Astrocyte (in vitro differentiated cells and primary cell): Measurements from ENCODE around the gene ZCWPW2. TPM values are rescaled to one million over a fixed set of nuclear protein-coding genes. Genes with fewer than 3 reads are reported as not detected.

Source experiments
- DNase-seq: peaks from one replicate; pipeline ENCODE4 v3.0.0-alpha.2; 2010; ENCODE audit warnings: low read depth
- FAIRE-seq: peaks from 2 replicates; lab custom pipeline; 2011; peaks lifted over from hg19 to GRCh38; lab: Jason Lieb, UNC
- H2AFZ ChIP-seq: 2 replicates; pipeline ENCODE4 v1.6.0; 2012; ENCODE audit warnings: low read depth, low read length, inconsistent platforms
- H3K27ac ChIP-seq: 2 replicates; pipeline ENCODE4 v1.5.1; 2011; ENCODE audit warnings: low read depth, low read length, inconsistent platforms
- H3K27me3 ChIP-seq: 2 replicates; pipeline ENCODE4 v1.6.0; 2011; ENCODE audit warnings: low read length, inconsistent platforms; ENCODE audit not compliant: insufficient read depth
- H3K36me3 ChIP-seq: 2 replicates; pipeline ENCODE4 v1.5.1; 2011; ENCODE audit warnings: low read length, inconsistent platforms; ENCODE audit not compliant: insufficient read depth
- H3K4me1 ChIP-seq: 2 replicates; pipeline ENCODE4 v1.5.1; 2011; ENCODE audit warnings: low read length, inconsistent platforms; ENCODE audit not compliant: insufficient read depth
- H3K4me2 ChIP-seq: 2 replicates; pipeline ENCODE4 v1.6.0; 2012; ENCODE audit warnings: low read length, inconsistent platforms
- H3K4me3 ChIP-seq: 2 replicates; pipeline ENCODE4 v1.5.1; 2011; ENCODE audit warnings: low read depth, mild to moderate bottlenecking, low read length, inconsistent platforms; ENCODE audit not compliant: insufficient read depth
- H3K79me2 ChIP-seq: 2 replicates; pipeline ENCODE4 v1.6.0; 2012; ENCODE audit warnings: mild to moderate bottlenecking, low read length, inconsistent platforms; ENCODE audit not compliant: insufficient read depth
- H3K9ac ChIP-seq: 2 replicates; pipeline ENCODE4 v1.6.0; 2012; ENCODE audit warnings: mild to moderate bottlenecking, low read length, inconsistent platforms
- H3K9me3 ChIP-seq: 2 replicates; pipeline ENCODE4 v1.5.1; 2012; ENCODE audit warnings: low read depth, mild to moderate bottlenecking, low read length, inconsistent platforms; ENCODE audit not compliant: insufficient read depth
- H4K20me1 ChIP-seq: 2 replicates; pipeline ENCODE4 v1.6.0; 2012; ENCODE audit warnings: low read length, inconsistent platforms; ENCODE audit not compliant: insufficient read depth
- H3K27ac Mint-ChIP-seq: one replicate; pipeline ENCODE4 v1.8.0; 2021; ENCODE audit warnings: mild to moderate bottlenecking, mixed read lengths; ENCODE audit not compliant: unreplicated experiment
- H3K27me3 Mint-ChIP-seq: one replicate; pipeline ENCODE4 v1.8.0; 2021; ENCODE audit warnings: low read depth, mixed read lengths; ENCODE audit not compliant: unreplicated experiment
- H3K36me3 Mint-ChIP-seq: one replicate; pipeline ENCODE4 v1.8.0; 2021; ENCODE audit warnings: low read depth, mixed read lengths; ENCODE audit not compliant: unreplicated experiment
- H3K4me1 Mint-ChIP-seq: one replicate; pipeline ENCODE4 v1.8.0; 2021; ENCODE audit warnings: low read depth, mixed read lengths; ENCODE audit not compliant: unreplicated experiment
- H3K4me3 Mint-ChIP-seq: one replicate; pipeline ENCODE4 v1.8.0; 2021; ENCODE audit warnings: mild to moderate bottlenecking, moderate library complexity, mixed read lengths; ENCODE audit not compliant: unreplicated experiment
- H3K9me3 Mint-ChIP-seq: one replicate; pipeline ENCODE4 v1.8.0; 2021; ENCODE audit warnings: mild to moderate bottlenecking, mixed read lengths; ENCODE audit not compliant: unreplicated experiment
- EZH2 ChIP-seq: IDR thresholded peaks from 2 replicates; pipeline ENCODE4 v1.6.1; 2012; ENCODE audit warnings: mild to moderate bottlenecking, low read length, inconsistent platforms; ENCODE audit not compliant: insufficient read depth
- total RNA-seq: library from RNA; stranded (reverse); gene quantifications from 2 replicates; pipeline ENCODE4 v1.2.1, GENCODE V29; 2021
- TF ChIP-seq, protein P1 (sequence below): IDR thresholded peaks from 2 replicates; pipeline ENCODE4 v1.5.1; 2011; ENCODE audit warnings: low read depth, mild to moderate bottlenecking, inconsistent platforms, low read length, moderate library complexity; ENCODE audit not compliant: insufficient read depth

Gene ZCWPW2
- total RNA-seq, 1 donor from 2014 or later = 0.57 TPM

DNA sequence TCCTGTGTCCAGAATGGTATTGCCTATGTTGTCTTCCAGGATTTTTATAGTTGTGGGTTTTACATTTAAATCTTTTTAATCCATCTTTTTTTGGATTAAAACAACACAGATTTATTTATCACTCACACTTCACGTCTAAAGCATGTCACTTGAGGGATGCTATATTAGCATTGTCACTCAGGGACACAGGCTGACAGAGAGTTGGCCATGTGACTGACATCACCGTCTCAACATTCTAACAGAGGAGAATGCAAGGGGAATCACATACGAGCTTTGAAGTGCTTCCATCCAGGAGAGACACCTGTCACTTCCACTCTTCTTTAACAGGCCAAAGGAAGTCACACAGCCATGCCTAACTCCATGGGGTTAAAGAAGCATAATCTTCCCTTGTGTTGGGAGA is 204.7 kb downstream of the ZCWPW2 start:
- Histone ChIP-seq H3K4me1 (no peaks in the 10 kb centered on the region), H3K9me3 (no peaks in the 10 kb centered on the region), H3K36me3 (no peaks in the 10 kb centered on the region), H3K27me3 (no peaks in the 10 kb centered on the region), H3K4me2 (no peak overlapping the region), H2AFZ (no peak overlapping the region), H3K9ac (no peak overlapping the region), H3K27ac (no peak overlapping the region), H3K4me3 (no peak overlapping the region), H3K79me2 (no peaks in the 10 kb centered on the region), H4K20me1 (no peaks in the 10 kb centered on the region)
- H3K27ac Mint-ChIP-seq = no peak overlapping the region
- H3K4me1 Mint-ChIP-seq = no peaks in the 10 kb centered on the region
- TF ChIP-seq, protein P1, sequence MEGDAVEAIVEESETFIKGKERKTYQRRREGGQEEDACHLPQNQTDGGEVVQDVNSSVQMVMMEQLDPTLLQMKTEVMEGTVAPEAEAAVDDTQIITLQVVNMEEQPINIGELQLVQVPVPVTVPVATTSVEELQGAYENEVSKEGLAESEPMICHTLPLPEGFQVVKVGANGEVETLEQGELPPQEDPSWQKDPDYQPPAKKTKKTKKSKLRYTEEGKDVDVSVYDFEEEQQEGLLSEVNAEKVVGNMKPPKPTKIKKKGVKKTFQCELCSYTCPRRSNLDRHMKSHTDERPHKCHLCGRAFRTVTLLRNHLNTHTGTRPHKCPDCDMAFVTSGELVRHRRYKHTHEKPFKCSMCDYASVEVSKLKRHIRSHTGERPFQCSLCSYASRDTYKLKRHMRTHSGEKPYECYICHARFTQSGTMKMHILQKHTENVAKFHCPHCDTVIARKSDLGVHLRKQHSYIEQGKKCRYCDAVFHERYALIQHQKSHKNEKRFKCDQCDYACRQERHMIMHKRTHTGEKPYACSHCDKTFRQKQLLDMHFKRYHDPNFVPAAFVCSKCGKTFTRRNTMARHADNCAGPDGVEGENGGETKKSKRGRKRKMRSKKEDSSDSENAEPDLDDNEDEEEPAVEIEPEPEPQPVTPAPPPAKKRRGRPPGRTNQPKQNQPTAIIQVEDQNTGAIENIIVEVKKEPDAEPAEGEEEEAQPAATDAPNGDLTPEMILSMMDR = no peak
- no peak for TF ChIP-seq EZH2
- FAIRE-seq (no peak), DNase-seq (no peak)
- H3K36me3 Mint-ChIP-seq = no peaks in the 10 kb centered on the region
- no peak overlapping the region for H3K4me3 Mint-ChIP-seq
- no peaks in the 10 kb centered on the region for H3K9me3 Mint-ChIP-seq
- no peaks in the 10 kb centered on the region for H3K27me3 Mint-ChIP-seq

DNA sequence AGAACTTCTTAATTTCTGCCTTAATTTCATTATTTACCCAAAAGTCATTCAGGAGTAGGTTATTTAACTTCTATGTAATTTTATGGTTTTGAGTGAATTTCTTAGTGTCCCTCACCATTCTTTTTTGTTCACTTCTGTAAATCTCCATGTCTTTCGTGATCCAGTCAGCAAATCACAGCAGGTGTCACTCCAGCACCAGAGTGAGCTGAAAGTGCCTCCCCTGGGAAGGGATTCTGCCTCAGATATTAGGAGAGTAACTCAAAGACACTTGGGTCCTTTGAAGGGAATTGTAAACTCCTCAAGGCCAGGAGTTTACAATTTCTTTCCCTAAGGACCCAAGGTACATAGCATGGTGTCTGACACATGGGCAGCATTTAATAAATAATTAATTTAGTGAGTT is 207.7 kb downstream of the ZCWPW2 start:
- Histone ChIP-seq H4K20me1 (no peaks in the 10 kb centered on the region), H3K9me3 (no peaks in the 10 kb centered on the region), H3K27me3 (no peaks in the 10 kb centered on the region), H3K79me2 (no peaks in the 10 kb centered on the region), H3K27ac (no peak overlapping the region), H3K9ac (no peak overlapping the region), H2AFZ (no peak overlapping the region), H3K4me3 (no peak overlapping the region), H3K4me2 (no peak overlapping the region), H3K36me3 (no peaks in the 10 kb centered on the region), H3K4me1 (no peaks in the 10 kb centered on the region)
- FAIRE-seq = no peak
- no peaks in the 10 kb centered on the region for H3K9me3 Mint-ChIP-seq
- H3K27me3 Mint-ChIP-seq = no peaks in the 10 kb centered on the region
- no peak for DNase-seq
- no peak overlapping the region for H3K27ac Mint-ChIP-seq
- H3K4me1 Mint-ChIP-seq = no peaks in the 10 kb centered on the region
- H3K4me3 Mint-ChIP-seq = no peak overlapping the region
- no peaks in the 10 kb centered on the region for H3K36me3 Mint-ChIP-seq
- TF ChIP-seq, protein P1 = no peak
- no peak for TF ChIP-seq EZH2

DNA sequence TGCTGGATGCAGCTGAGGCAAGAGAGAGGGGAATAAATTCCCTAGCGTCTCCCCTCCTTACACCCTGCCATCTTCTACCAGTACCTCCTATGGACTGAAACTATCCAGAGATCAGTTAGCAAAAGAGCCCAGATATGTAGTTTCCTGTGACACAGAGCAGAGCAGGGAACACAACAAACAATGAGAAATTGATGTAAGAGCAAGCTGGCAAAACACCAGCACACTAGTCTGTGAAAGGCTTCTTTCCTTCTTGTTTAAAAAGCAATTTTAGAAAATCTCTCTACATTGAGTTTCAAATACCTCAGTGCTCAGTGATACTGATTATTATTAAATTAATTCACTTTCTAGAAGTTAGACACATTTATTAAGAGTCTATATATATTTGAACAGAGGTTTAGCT is 215.7 kb downstream of the ZCWPW2 start:
- Mint-ChIP-seq H3K9me3 (no peaks in the 10 kb centered on the region), H3K27me3 (no peaks in the 10 kb centered on the region), H3K27ac (no peak overlapping the region), H3K36me3 (no peaks in the 10 kb centered on the region), H3K4me1 (no peaks in the 10 kb centered on the region), H3K4me3 (no peak overlapping the region)
- no peak overlapping the region for H2AFZ ChIP-seq
- no peak overlapping the region for H3K9ac ChIP-seq
- H3K4me3 ChIP-seq = no peak overlapping the region
- no peaks in the 10 kb centered on the region for H3K27me3 ChIP-seq
- H3K4me2 ChIP-seq = no peak overlapping the region
- no peaks in the 10 kb centered on the region for H3K36me3 ChIP-seq
- DNase-seq (no peak), FAIRE-seq (no peak)
- no peaks in the 10 kb centered on the region for H3K4me1 ChIP-seq
- H4K20me1 ChIP-seq = no peaks in the 10 kb centered on the region
- TF ChIP-seq EZH2 = no peak
- no peak overlapping the region for H3K27ac ChIP-seq
- no peaks in the 10 kb centered on the region for H3K79me2 ChIP-seq
- H3K9me3 ChIP-seq = no peaks in the 10 kb centered on the region
